ENCODE measurements around the gene TTC28.
A peak's percentile ranks its signal among the peaks of the same experiment; 100 is the strongest.

TTC28 gene

GRCh38 chr22:28282405-28283067, 397.1 kb downstream of the TTC28 start:
- H2BK15ac ChIP-seq (ENCODE audit: low read depth, poor library complexity, severe bottlenecking) = no peak overlapping the region
- no peaks in the 10 kb centered on the region for H3K27me3 ChIP-seq (ENCODE audit: control insufficient read depth in 1 of 2, insufficient read depth in 1 of 2, low read length in 2 of 2)
- no peak overlapping the region for H3K18ac ChIP-seq (ENCODE audit: low read depth in 1 of 2, low read length in 2 of 2)
- peak; percentile 24 for DNase-seq
- H2BK12ac ChIP-seq (ENCODE audit: low read length in 2 of 2) = no peak overlapping the region
- H2BK5ac ChIP-seq (ENCODE audit: low read depth, low read length, poor library complexity, severe bottlenecking) = no peak overlapping the region
- WGBS = 94% methylated on average over 1 of the region's 3 CpGs
- H3K9me3 ChIP-seq (ENCODE audit: control insufficient read depth, low read length) = no peaks in the 10 kb centered on the region
- no peak overlapping the region for H3K4me3 ChIP-seq (ENCODE audit: insufficient read depth in 1 of 2, low read depth in 1 of 2, low read length in 2 of 2)
- no peak overlapping the region for H3K4ac ChIP-seq (ENCODE audit: low read depth in 1 of 2, low read length in 2 of 2)
- no peak overlapping the region for H4K8ac ChIP-seq (ENCODE audit: low read length)
- no peak overlapping the region for H2AK5ac ChIP-seq (ENCODE audit: low read length, severe bottlenecking)
- no peaks in the 10 kb centered on the region for H3K79me1 ChIP-seq (replicated peaks; ENCODE audit: low read length, poor library complexity, severe bottlenecking)
- H2BK120ac ChIP-seq (ENCODE audit: low read depth, low read length) = no peak overlapping the region
- no peaks in the 10 kb centered on the region for H3K36me3 ChIP-seq (ENCODE audit: control insufficient read depth in 1 of 2, insufficient read depth in 2 of 2, low read depth in 1 of 2, low read length in 2 of 2)
- no peaks in the 10 kb centered on the region for H3K4me1 ChIP-seq (ENCODE audit: control insufficient read depth, insufficient read depth, low read depth, low read length)
- no peak overlapping the region for H3K14ac ChIP-seq (ENCODE audit: low read length in 2 of 2)
- no peak overlapping the region for H4K91ac ChIP-seq (ENCODE audit: low read length)
- no peak overlapping the region for H3K23ac ChIP-seq (ENCODE audit: low read length in 2 of 2)
- no peak overlapping the region for H3K4me2 ChIP-seq (ENCODE audit: low read length, poor library complexity, severe bottlenecking)
- no peak overlapping the region for H2AFZ ChIP-seq (ENCODE audit: low read depth, low read length)
- no peak overlapping the region for H3K27ac ChIP-seq (ENCODE audit: low read length, poor library complexity, severe bottlenecking)
- peak overlapping the region; percentile 28 for H3K9ac ChIP-seq (ENCODE audit: low read length)

- H3K9ac ChIP-seq (ENCODE audit: low read length) = no peak overlapping the region
- H2AFZ ChIP-seq (ENCODE audit: low read depth, low read length) = no peak overlapping the region
- H2BK12ac ChIP-seq (ENCODE audit: low read length in 2 of 2) = no peak overlapping the region
- no peak overlapping the region for H2BK15ac ChIP-seq (ENCODE audit: low read depth, poor library complexity, severe bottlenecking)
- no peak overlapping the region for H2AK5ac ChIP-seq (ENCODE audit: low read length, severe bottlenecking)
- WGBS = no CpG with 5 or more reads among the region's 2 CpGs
- no peak for DNase-seq
- H3K23ac ChIP-seq (ENCODE audit: low read length in 2 of 2) = no peak overlapping the region
- H3K4me1 ChIP-seq (ENCODE audit: control insufficient read depth, insufficient read depth, low read depth, low read length) = no peaks in the 10 kb centered on the region
- H3K79me1 ChIP-seq (replicated peaks; ENCODE audit: low read length, poor library complexity, severe bottlenecking) = no peaks in the 10 kb centered on the region
- no peak overlapping the region for H3K18ac ChIP-seq (ENCODE audit: low read depth in 1 of 2, low read length in 2 of 2)
- H3K4me3 ChIP-seq (ENCODE audit: insufficient read depth in 1 of 2, low read depth in 1 of 2, low read length in 2 of 2) = no peak overlapping the region
- no peak overlapping the region for H3K4ac ChIP-seq (ENCODE audit: low read depth in 1 of 2, low read length in 2 of 2)
- no peaks in the 10 kb centered on the region for H3K36me3 ChIP-seq (ENCODE audit: control insufficient read depth in 1 of 2, insufficient read depth in 2 of 2, low read depth in 1 of 2, low read length in 2 of 2)
- H3K4me2 ChIP-seq (ENCODE audit: low read length, poor library complexity, severe bottlenecking) = no peak overlapping the region
- no peak overlapping the region for H3K14ac ChIP-seq (ENCODE audit: low read length in 2 of 2)
- H2BK5ac ChIP-seq (ENCODE audit: low read depth, low read length, poor library complexity, severe bottlenecking) = no peak overlapping the region
- H2BK120ac ChIP-seq (ENCODE audit: low read depth, low read length) = no peak overlapping the region
- H4K8ac ChIP-seq (ENCODE audit: low read length) = no peak overlapping the region
- H4K91ac ChIP-seq (ENCODE audit: low read length) = no peak overlapping the region
- no peak overlapping the region for H3K27ac ChIP-seq (ENCODE audit: low read length, poor library complexity, severe bottlenecking)
- H3K27me3 ChIP-seq (ENCODE audit: control insufficient read depth in 1 of 2, insufficient read depth in 1 of 2, low read length in 2 of 2) = no peaks in the 10 kb centered on the region
- no peaks in the 10 kb centered on the region for H3K9me3 ChIP-seq (ENCODE audit: control insufficient read depth, low read length)
Measured at GRCh38 chr22:28279888-28280287, 399.8 kb downstream of the TTC28 start.

GRCh38 chr22:28269277-28269676, 410.4 kb downstream of the TTC28 start:
- Histone ChIP-seq H2BK120ac (ENCODE audit: low read depth, low read length) (no peak overlapping the region), H2AFZ (ENCODE audit: low read depth, low read length) (no peak overlapping the region), H3K9ac (ENCODE audit: low read length) (no peak overlapping the region), H3K4me1 (ENCODE audit: control insufficient read depth, insufficient read depth, low read depth, low read length) (no peaks in the 10 kb centered on the region), H3K14ac (ENCODE audit: low read length in 2 of 2) (no peak overlapping the region), H2AK5ac (ENCODE audit: low read length, severe bottlenecking) (no peak overlapping the region), H3K9me3 (ENCODE audit: control insufficient read depth, low read length) (no peaks in the 10 kb centered on the region), H3K4me2 (ENCODE audit: low read length, poor library complexity, severe bottlenecking) (no peak overlapping the region), H3K23ac (ENCODE audit: low read length in 2 of 2) (no peak overlapping the region), H3K4ac (ENCODE audit: low read depth in 1 of 2, low read length in 2 of 2) (no peak overlapping the region), H2BK15ac (ENCODE audit: low read depth, poor library complexity, severe bottlenecking) (no peak overlapping the region), H4K8ac (ENCODE audit: low read length) (no peak overlapping the region), H3K27ac (ENCODE audit: low read length, poor library complexity, severe bottlenecking) (no peak overlapping the region), H3K4me3 (ENCODE audit: insufficient read depth in 1 of 2, low read depth in 1 of 2, low read length in 2 of 2) (no peak overlapping the region), H3K18ac (ENCODE audit: low read depth in 1 of 2, low read length in 2 of 2) (no peak overlapping the region), H3K79me1 (replicated peaks; ENCODE audit: low read length, poor library complexity, severe bottlenecking) (peaks cover 7% of the 10 kb centered on the region), H2BK5ac (ENCODE audit: low read depth, low read length, poor library complexity, severe bottlenecking) (no peak overlapping the region), H4K91ac (ENCODE audit: low read length) (no peak overlapping the region), H2BK12ac (ENCODE audit: low read length in 2 of 2) (no peak overlapping the region), H3K36me3 (ENCODE audit: control insufficient read depth in 1 of 2, insufficient read depth in 2 of 2, low read depth in 1 of 2, low read length in 2 of 2) (no peaks in the 10 kb centered on the region), H3K27me3 (ENCODE audit: control insufficient read depth in 1 of 2, insufficient read depth in 1 of 2, low read length in 2 of 2) (no peaks in the 10 kb centered on the region)
- WGBS = 100% methylated on average over 2 of the region's 2 CpGs
- no peak for DNase-seq

GRCh38 chr22:28268850-28269249, 410.8 kb downstream of the TTC28 start:
- no peak overlapping the region for H2BK15ac ChIP-seq (ENCODE audit: low read depth, poor library complexity, severe bottlenecking)
- no peaks in the 10 kb centered on the region for H3K4me1 ChIP-seq (ENCODE audit: control insufficient read depth, insufficient read depth, low read depth, low read length)
- no peak overlapping the region for H2AFZ ChIP-seq (ENCODE audit: low read depth, low read length)
- H3K4me3 ChIP-seq (ENCODE audit: insufficient read depth in 1 of 2, low read depth in 1 of 2, low read length in 2 of 2) = no peak overlapping the region
- WGBS = 93% methylated on average over 4 of the region's 5 CpGs
- H3K4ac ChIP-seq (ENCODE audit: low read depth in 1 of 2, low read length in 2 of 2) = no peak overlapping the region
- H3K9ac ChIP-seq (ENCODE audit: low read length) = no peak overlapping the region
- peaks cover 0 to 2% of the 10 kb centered on the region in 2 experiments for H3K36me3 ChIP-seq (ENCODE audit: control insufficient read depth in 1 of 2, insufficient read depth in 2 of 2, low read depth in 1 of 2, low read length in 2 of 2)
- H3K9me3 ChIP-seq (ENCODE audit: control insufficient read depth, low read length) = no peaks in the 10 kb centered on the region
- no peak overlapping the region for H2AK5ac ChIP-seq (ENCODE audit: low read length, severe bottlenecking)
- H4K91ac ChIP-seq (ENCODE audit: low read length) = no peak overlapping the region
- no peaks in the 10 kb centered on the region for H3K27me3 ChIP-seq (ENCODE audit: control insufficient read depth in 1 of 2, insufficient read depth in 1 of 2, low read length in 2 of 2)
- no peak overlapping the region for H3K18ac ChIP-seq (ENCODE audit: low read depth in 1 of 2, low read length in 2 of 2)
- no peak overlapping the region for H3K4me2 ChIP-seq (ENCODE audit: low read length, poor library complexity, severe bottlenecking)
- H3K27ac ChIP-seq (ENCODE audit: low read length, poor library complexity, severe bottlenecking) = no peak overlapping the region
- H3K14ac ChIP-seq (ENCODE audit: low read length in 2 of 2) = no peak overlapping the region
- no peak overlapping the region for H4K8ac ChIP-seq (ENCODE audit: low read length)
- H2BK12ac ChIP-seq (ENCODE audit: low read length in 2 of 2) = no peak overlapping the region
- H3K23ac ChIP-seq (ENCODE audit: low read length in 2 of 2) = no peak overlapping the region
- no peak overlapping the region for H2BK120ac ChIP-seq (ENCODE audit: low read depth, low read length)
- DNase-seq = no peak
- no peak overlapping the region for H2BK5ac ChIP-seq (ENCODE audit: low read depth, low read length, poor library complexity, severe bottlenecking)
- peaks cover 8% of the 10 kb centered on the region for H3K79me1 ChIP-seq (replicated peaks; ENCODE audit: low read length, poor library complexity, severe bottlenecking)
